Endothelial cell of umbilical vein (primary cell): ENCODE data around the gene SELENOH. TPM values are rescaled to one million over a fixed set of nuclear protein-coding genes. Genes with fewer than 3 reads are reported as not detected.
A peak's percentile ranks its signal among the peaks of the same experiment; 100 is the strongest.

Experiments
- BruUV-seq: library from RNA; stranded (reverse); fragments of 400-500 nt; replicated peaks from 2 replicates; lab custom pipeline; 2021; lab: Mats Ljungman, UMichigan
- CTCF ChIA-PET: fragments of 300-600, 350-600 bp; sonication (Branson Sonifier 250); formaldehyde crosslinking; loops from one replicate; lab custom pipeline; 2021; ENCODE audit warnings: antibody characterized with exemption, inconsistent platforms; lab: Charles Lee
- POLR2A ChIA-PET: fragments of 300-600, 350-600 bp; sonication (Branson Sonifier 250); formaldehyde crosslinking; loops from one replicate; lab custom pipeline; 2021; ENCODE audit warnings: antibody characterized with exemption, inconsistent platforms; lab: Charles Lee
- DNase-seq: peaks from one replicate; pipeline ENCODE4 v3.0.0-alpha.2; 2011; ENCODE audit warnings: low read depth, low spot score
- FAIRE-seq: peaks from 2 replicates; lab custom pipeline; 2011; peaks lifted over from hg19 to GRCh38; lab: Jason Lieb, UNC
- H2AFZ ChIP-seq: 2 replicates; pipeline ENCODE4 v1.6.0; 2012; ENCODE audit warnings: low read depth, low read length, control low read depth, inconsistent platforms
- H3K27ac ChIP-seq: 2 replicates; pipeline ENCODE4 v1.5.1; 2011; ENCODE audit warnings: low read depth, mild to moderate bottlenecking, control low read depth, low read length, moderate library complexity; ENCODE audit not compliant: insufficient read depth
- H3K27me3 ChIP-seq, 2 experiments: 2 replicates each; pipeline versions ENCODE4 v1.6.0 to v1.6.1; 2011; ENCODE audit warnings: low read length in 2 of 2, mixed read lengths in 1 of 2; ENCODE audit not compliant: control insufficient read depth in 2 of 2, insufficient read depth in 2 of 2
- H3K36me3 ChIP-seq, 2 experiments: 2 replicates in 1 of 2; 3 replicates in 1 of 2; pipeline ENCODE4 v1.5.1; 2011; ENCODE audit warnings: low read length in 2 of 2, mild to moderate bottlenecking in 1 of 2, moderate library complexity in 1 of 2; ENCODE audit not compliant: control insufficient read depth in 2 of 2, insufficient read depth in 2 of 2; ENCODE audit errors: extremely low read depth in 1 of 2
- H3K4me1 ChIP-seq: 3 replicates; pipeline ENCODE4 v1.5.1; 2011; ENCODE audit warnings: mild to moderate bottlenecking, low read length; ENCODE audit not compliant: control insufficient read depth, insufficient read depth; ENCODE audit errors: extremely low read depth
- H3K4me2 ChIP-seq: 2 replicates; pipeline ENCODE4 v1.6.1; 2011; ENCODE audit warnings: low read length, control low read depth, mixed read lengths; ENCODE audit not compliant: insufficient read depth
- H3K4me3 ChIP-seq, 3 experiments: fragments of 200-600 bp in 1 of 3; sonication (generic), shearing (Covaris generic) in 1 of 3; replicated peaks in 1 of 3; 2 replicates each; pipeline ENCODE4 v1.5.1; 2011 to 2016; ENCODE audit warnings: control low read depth in 3 of 3, low read length in 3 of 3, mild to moderate bottlenecking in 2 of 3, inconsistent platforms in 1 of 3, low read depth in 1 of 3, moderate library complexity in 1 of 3; ENCODE audit not compliant: insufficient read depth in 1 of 3
- H3K79me2 ChIP-seq: 2 replicates; pipeline ENCODE4 v1.6.0; 2012; ENCODE audit warnings: low read length, inconsistent platforms; ENCODE audit not compliant: control insufficient read depth, insufficient read depth
- H3K9ac ChIP-seq: replicated peaks from 2 replicates; pipeline ENCODE3; 2011; ENCODE audit warnings: low read length, control low read depth; ENCODE audit not compliant: insufficient read depth; ENCODE audit errors: extremely low read depth
- H3K9me1 ChIP-seq: replicated peaks from 3 replicates; pipeline ENCODE4 v1.6.0; 2011; ENCODE audit warnings: mild to moderate bottlenecking, low read length; ENCODE audit not compliant: control insufficient read depth, insufficient read depth; ENCODE audit errors: extremely low read depth
- H3K9me3 ChIP-seq: replicated peaks from 2 replicates; pipeline ENCODE4 v1.5.1; 2012; ENCODE audit warnings: low read length, inconsistent platforms; ENCODE audit not compliant: control insufficient read depth, insufficient read depth
- H4K20me1 ChIP-seq: replicated peaks from 2 replicates; pipeline ENCODE3; 2011; ENCODE audit warnings: mild to moderate bottlenecking, low read length; ENCODE audit not compliant: control insufficient read depth, insufficient read depth; ENCODE audit errors: extremely low read depth
- FOS ChIP-seq: IDR thresholded peaks from 2 replicates; pipeline ENCODE4 v1.6.1; 2011; ENCODE audit warnings: mild to moderate bottlenecking, low read length, moderate library complexity, borderline replicate concordance; ENCODE audit not compliant: insufficient read depth
- GATA2 ChIP-seq: IDR thresholded peaks from 2 replicates; pipeline ENCODE4 v1.7.0; 2011; ENCODE audit warnings: low read depth, mild to moderate bottlenecking, moderate library complexity, mixed read lengths, low read length; ENCODE audit not compliant: insufficient read length, insufficient read depth
- POLR2A ChIP-seq: IDR thresholded peaks from 2 replicates; pipeline ENCODE4 v1.6.1; 2012; ENCODE audit warnings: low read depth, mild to moderate bottlenecking, control low read depth, low read length
- POLR2AphosphoS5 ChIP-seq: IDR thresholded peaks from 2 replicates; pipeline ENCODE4 v1.6.1; 2012; ENCODE audit warnings: low read depth, mild to moderate bottlenecking, control low read depth, low read length, moderate library complexity; ENCODE audit not compliant: insufficient read depth
- dilution Hi-C: fragments of 300-500 bp; cut with MboI; formaldehyde crosslinking; loops from one replicate; pipeline ENCODE4 v1.15.0; 2019; ENCODE audit warnings: low sequenced_read_pairs; ENCODE audit not compliant: extremely low pct_ligation_motif_present
- intact Hi-C: fragments of 100-400 bp; cut with micrococcal nuclease; formaldehyde crosslinking; loops from one replicate; pipeline ENCODE4 v1.10.0; 2022
- polyA plus RNA-seq, 4 experiments: library from polyadenylated mRNA; depleted of rRNA in 3 of 4; stranded (reverse) in 3 of 4; unstranded in 1 of 4; fragments of >200 nt; gene quantifications; 2 replicates each; pipeline versions ENCODE4 v1.2.1 to v1.2.3, GENCODE V29; 2011 to 2012; ENCODE audit warnings: missing spikeins in 1 of 4
- total RNA-seq: library from RNA; stranded (reverse); gene quantifications from 2 replicates; pipeline ENCODE4 v1.2.3, GENCODE V29; 2021

SELENOH gene
- total and polyA plus RNA-seq, 2 donors (not counting 3 experiments of a cell fraction or from before 2014, with no cell fraction given) = 161 to 247 TPM

- peak within 1 kb of the TSS; percentile 74 for H3K4me2 ChIP-seq
- ChIA-PET POLR2A (interaction anchor here (0.6 to 1.1 kb wide), 6 partner anchors 19 to 97 kb away, joined by 3 to 4 read pairs (median 3); partner anchors contain the start of genes CTNND1 and SELENOH), CTCF (interaction anchor here (0.6 to 4.1 kb wide), 4 partner anchors 30 to 90 kb away, joined by 3 to 21 read pairs (median 3); no protein-coding TSS in a partner anchor)
- H3K27me3 ChIP-seq = no peaks in the 10 kb centered on the region
- H3K4me3 ChIP-seq = peak within 1 kb of the TSS; percentile 64 to 100 (median 78)
- DNase-seq (no peak), FAIRE-seq (no peak)
- intact Hi-C loops = loop anchor here (1.0 to 2.0 kb wide), 7 partner anchors 30 to 867 kb away; partner anchors contain the start of genes CTNND1, SELENOH and ZFP91
- H3K9me3 ChIP-seq = no peaks in the 10 kb centered on the region
- H3K9me1 ChIP-seq = no peaks in the 10 kb centered on the region
- no peaks in the 10 kb centered on the region for H4K20me1 ChIP-seq
- peak within 1 kb of the TSS; percentile 88 for H3K9ac ChIP-seq
- H3K27ac ChIP-seq = peak within 1 kb of the TSS; percentile 67
- H3K79me2 ChIP-seq = peaks cover 44% of the 10 kb centered on the region
- H3K4me1 ChIP-seq = peaks cover 18% of the 10 kb centered on the region
- dilution Hi-C loops = no loop called here
- TSS peak; percentile 68 for BruUV-seq
- no peaks in the 10 kb centered on the region for H3K36me3 ChIP-seq
- no peak for TF ChIP-seq GATA2
- peak; percentile 49 for TF ChIP-seq POLR2A
- no peak for TF ChIP-seq FOS
- peak; percentile 23 for TF ChIP-seq POLR2AphosphoS5
- H2AFZ ChIP-seq = peak within 1 kb of the TSS; percentile 71
Observed at GRCh38 chr11:57711414-57712255, 29.7 kb upstream of the SELENOH start, which contains the start of gene MED19. TSS of gene MED19 (minus strand) at chr11:57712215. CDS start at chr11:57712179, 36 bp downstream.
